Pancreas (tissue), 10 donors: ENCODE data around the gene HNRNPM. TPM values are rescaled to one million over a fixed set of nuclear protein-coding genes. Genes with fewer than 3 reads are reported as not detected.

ENCODE experiments used
- ATAC-seq, 4 donors: fragments of 200-7000 bp; cut with Tn5 transposase; one replicate each; pipeline versions ENCODE4 v1.8.0 to v1.9.1; 2020; ENCODE audit warnings: mild to moderate bottlenecking in 4 of 4, moderate library complexity in 4 of 4
- DNase-seq, 6 donors: peaks; one replicate each; pipeline ENCODE4 v3.0.0-alpha.2; 2020
- FAIRE-seq: peaks from 2 replicates; lab custom pipeline; 2012; peaks lifted over from hg19 to GRCh38; lab: Jason Lieb, UNC
- H3K27ac ChIP-seq, 4 donors: fragments of 200-600 bp; sonication (generic); 1 replicate in 3 of 4; 2 replicates in 1 of 4; pipeline versions ENCODE4 v1.5.0 to v1.8.0; 2020
- H3K27me3 ChIP-seq, 4 donors: fragments of 200-600 bp; one replicate each; pipeline ENCODE4 v1.8.0; 2021
- H3K36me3 ChIP-seq, 3 donors: fragments of 200-600 bp; sonication (generic) in 1 of 3; one replicate each; pipeline versions ENCODE4 v1.5.0 to v1.8.0; 2020 to 2021
- H3K4me1 ChIP-seq, 3 donors: fragments of 200-600 bp; one replicate each; pipeline ENCODE4 v1.8.0; 2021
- H3K4me3 ChIP-seq, 4 donors: fragments of 200-600 bp; sonication (generic) in 2 of 4; one replicate each; pipeline versions ENCODE4 v1.5.0 to v1.8.0; 2020 to 2021
- H3K9me3 ChIP-seq, 4 donors: fragments of 200-600 bp; one replicate each; pipeline ENCODE4 v1.8.0; 2021
- WGBS, 2 donors: extraction: QIAGEN DNeasy Blood & Tissue Kit; methylation state at CpG; one replicate each; pipeline ENCODE4 v1.1.7; 2013; 5-methylcytosine and 5-hydroxymethylcytosine counted together
- intact Hi-C, 3 donors: fragments of 100-400 bp; cut with DNase I; formaldehyde crosslinking; loops; one replicate each; pipeline versions ENCODE4 v1.11.1 to v1.14.2; 2022
- polyA plus RNA-seq, 2 donors: library from polyadenylated mRNA; stranded (reverse); fragments of 200-250 nt; gene quantifications; one replicate each; pipeline ENCODE4 v1.2.3, GENCODE V29; 2013
- total RNA-seq, 6 donors: library from RNA; stranded (reverse); fragmentation: NEBNext Ultra II Directional in 4 of 6; extraction: Animal tissue kit (Norgen Biotek cat#: 25700) in 4 of 6; gene quantifications; one replicate each; pipeline versions ENCODE4 v1.2.1 to v1.2.4, GENCODE V29; 2021 to 2023
- TF ChIP-seq, protein P1 (sequence below), 4 donors: fragments of 200-600 bp; sonication (generic) in 3 of 4; IDR thresholded peaks; one replicate each; pipeline versions ENCODE4 v1.5.0 to v1.8.0; 2021; ENCODE audit warnings: antibody characterized with exemption in 4 of 4
- donor health status: healthy with polysubstance abuse.
- donor health status: DM: no; HTN: no; CAD: no; lungs with moderate emphysema.
- donor health status: DM: no; HTN: no; CAD: no.
- donor health status: control.
- donor health status: control.
- donor health status: Bipolar disorder and iron deficiency.
- donor health status: DM: yes; HTN: yes; CAD: no.
- donor health status: DM: no; HTN: no; CAD: no.
- donor health status: DM: no; HTN: no; CAD: no.
- donor health status: DM: yes; HTN: yes; CAD: no.

Gene HNRNPM
- total and polyA plus RNA-seq, 8 donors: 44.5 to 90.1 (median 66.6) TPM

DNA sequence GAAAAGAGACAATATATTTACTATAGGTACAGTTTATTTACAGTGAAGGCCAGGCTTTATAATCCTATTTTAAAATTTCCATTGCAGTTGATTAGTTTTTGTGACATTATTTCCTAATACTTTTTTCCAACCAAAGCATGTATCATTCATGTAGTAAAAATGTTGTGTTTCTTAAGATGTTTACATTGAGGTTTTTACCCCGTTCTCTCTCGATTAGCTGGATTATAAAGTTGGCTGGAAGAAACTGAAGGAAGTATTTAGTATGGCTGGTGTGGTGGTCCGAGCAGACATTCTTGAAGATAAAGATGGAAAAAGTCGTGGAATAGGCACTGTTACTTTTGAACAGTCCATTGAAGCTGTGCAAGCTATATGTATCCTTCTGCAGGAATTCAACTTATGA, 21.2 kb downstream of the HNRNPM start:
- FAIRE-seq (no peak), ATAC-seq (no peak), DNase-seq (no peak)
- Histone ChIP-seq H3K27ac (no peak overlapping the region), H3K4me3 (no peak overlapping the region), H3K36me3 (peaks cover 0 to 68% (median 54%) of the 10 kb centered on the region in 3 donors), H3K4me1 (peaks cover 0 to 9% (median 3%) of the 10 kb centered on the region in 3 donors), H3K27me3 (no peaks in the 10 kb centered on the region), H3K9me3 (no peaks in the 10 kb centered on the region)
- intact Hi-C loops: no loop called here
- TF ChIP-seq, protein P1, sequence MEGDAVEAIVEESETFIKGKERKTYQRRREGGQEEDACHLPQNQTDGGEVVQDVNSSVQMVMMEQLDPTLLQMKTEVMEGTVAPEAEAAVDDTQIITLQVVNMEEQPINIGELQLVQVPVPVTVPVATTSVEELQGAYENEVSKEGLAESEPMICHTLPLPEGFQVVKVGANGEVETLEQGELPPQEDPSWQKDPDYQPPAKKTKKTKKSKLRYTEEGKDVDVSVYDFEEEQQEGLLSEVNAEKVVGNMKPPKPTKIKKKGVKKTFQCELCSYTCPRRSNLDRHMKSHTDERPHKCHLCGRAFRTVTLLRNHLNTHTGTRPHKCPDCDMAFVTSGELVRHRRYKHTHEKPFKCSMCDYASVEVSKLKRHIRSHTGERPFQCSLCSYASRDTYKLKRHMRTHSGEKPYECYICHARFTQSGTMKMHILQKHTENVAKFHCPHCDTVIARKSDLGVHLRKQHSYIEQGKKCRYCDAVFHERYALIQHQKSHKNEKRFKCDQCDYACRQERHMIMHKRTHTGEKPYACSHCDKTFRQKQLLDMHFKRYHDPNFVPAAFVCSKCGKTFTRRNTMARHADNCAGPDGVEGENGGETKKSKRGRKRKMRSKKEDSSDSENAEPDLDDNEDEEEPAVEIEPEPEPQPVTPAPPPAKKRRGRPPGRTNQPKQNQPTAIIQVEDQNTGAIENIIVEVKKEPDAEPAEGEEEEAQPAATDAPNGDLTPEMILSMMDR (IDR thresholded peaks at IDR 0.05): no peak
- 91 to 92% methylated on average over 4 of the region's 4 CpGs for WGBS, 2 donors

DNA sequence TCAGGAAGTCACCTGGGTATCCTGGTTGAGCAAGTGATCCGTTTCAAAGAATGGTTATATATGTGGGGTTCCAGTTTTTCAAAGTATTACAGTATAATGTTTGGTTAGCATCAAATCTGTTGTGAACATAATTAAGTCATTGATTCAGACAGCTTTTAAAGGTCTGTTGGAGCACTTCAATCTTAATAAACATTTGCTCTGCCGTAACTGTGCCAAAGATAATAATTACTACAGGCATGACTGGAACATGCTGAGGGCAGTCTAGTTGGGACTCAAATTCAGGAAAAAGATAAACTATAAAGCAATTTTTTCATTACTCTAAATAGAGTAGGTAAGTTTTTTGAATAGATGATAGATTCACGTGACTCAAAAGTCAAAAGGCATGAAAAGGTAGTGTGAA, 23.3 kb downstream of the HNRNPM start:
- H3K4me3 ChIP-seq: no peak overlapping the region
- intact Hi-C loops: no loop called here
- FAIRE-seq: no peak
- no peaks in the 10 kb centered on the region for H3K9me3 ChIP-seq
- peaks cover 0 to 7% (median 2%) of the 10 kb centered on the region in 3 donors for H3K4me1 ChIP-seq
- peaks cover 0 to 90% (median 54%) of the 10 kb centered on the region in 3 donors for H3K36me3 ChIP-seq
- H3K27me3 ChIP-seq: no peaks in the 10 kb centered on the region
- no peak overlapping the region for H3K27ac ChIP-seq
- ATAC-seq: peak in 2 of 4 donors; percentile 30 to 52
- no peak for DNase-seq
- 59 to 64% methylated on average over 3 of the region's 3 CpGs for WGBS, 2 donors
- TF ChIP-seq, protein P1 (IDR thresholded peaks at IDR 0.05): no peak

DNA sequence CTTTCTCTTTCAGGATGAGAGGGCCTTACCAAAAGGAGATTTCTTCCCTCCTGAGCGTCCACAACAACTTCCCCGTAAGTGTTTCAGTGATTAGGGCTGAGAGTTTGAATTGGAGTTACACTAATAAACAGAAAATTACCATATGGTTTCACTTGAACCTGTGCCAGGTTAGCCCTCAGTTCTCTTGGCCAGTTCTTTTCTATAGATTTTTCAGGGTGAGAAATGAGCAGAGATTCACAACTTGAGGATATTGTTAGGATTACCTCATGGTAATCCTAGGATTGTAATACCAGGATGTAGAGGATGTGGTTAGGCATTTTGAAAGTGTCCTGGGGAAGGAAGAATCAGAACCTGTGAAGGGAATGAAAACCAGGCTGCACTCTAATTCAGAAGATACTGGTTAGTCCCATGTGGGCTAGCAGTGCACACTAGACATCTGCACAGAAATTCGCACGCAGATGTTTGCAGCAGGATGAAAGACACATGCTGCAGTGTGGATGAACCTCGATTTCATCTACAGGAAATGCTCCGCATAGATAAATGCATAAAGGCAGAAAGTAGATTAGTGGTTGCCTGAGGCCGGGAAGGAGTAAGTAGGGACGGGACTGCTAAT, 24.1 kb downstream of the HNRNPM start:
- TF ChIP-seq, protein P1 (IDR thresholded peaks at IDR 0.05): no peak
- Histone ChIP-seq H3K4me1 (peaks cover 0 to 5% (median 0%) of the 10 kb centered on the region in 3 donors), H3K9me3 (no peaks in the 10 kb centered on the region), H3K27ac (no peak overlapping the region), H3K27me3 (no peaks in the 10 kb centered on the region), H3K4me3 (no peak overlapping the region), H3K36me3 (peaks cover 0 to 89% (median 58%) of the 10 kb centered on the region in 3 donors)
- FAIRE-seq: no peak
- no peak for ATAC-seq
- WGBS, 2 donors: 86 to 92% methylated on average over 8 of the region's 8 CpGs
- intact Hi-C loops: no loop called here
- no peak for DNase-seq

DNA sequence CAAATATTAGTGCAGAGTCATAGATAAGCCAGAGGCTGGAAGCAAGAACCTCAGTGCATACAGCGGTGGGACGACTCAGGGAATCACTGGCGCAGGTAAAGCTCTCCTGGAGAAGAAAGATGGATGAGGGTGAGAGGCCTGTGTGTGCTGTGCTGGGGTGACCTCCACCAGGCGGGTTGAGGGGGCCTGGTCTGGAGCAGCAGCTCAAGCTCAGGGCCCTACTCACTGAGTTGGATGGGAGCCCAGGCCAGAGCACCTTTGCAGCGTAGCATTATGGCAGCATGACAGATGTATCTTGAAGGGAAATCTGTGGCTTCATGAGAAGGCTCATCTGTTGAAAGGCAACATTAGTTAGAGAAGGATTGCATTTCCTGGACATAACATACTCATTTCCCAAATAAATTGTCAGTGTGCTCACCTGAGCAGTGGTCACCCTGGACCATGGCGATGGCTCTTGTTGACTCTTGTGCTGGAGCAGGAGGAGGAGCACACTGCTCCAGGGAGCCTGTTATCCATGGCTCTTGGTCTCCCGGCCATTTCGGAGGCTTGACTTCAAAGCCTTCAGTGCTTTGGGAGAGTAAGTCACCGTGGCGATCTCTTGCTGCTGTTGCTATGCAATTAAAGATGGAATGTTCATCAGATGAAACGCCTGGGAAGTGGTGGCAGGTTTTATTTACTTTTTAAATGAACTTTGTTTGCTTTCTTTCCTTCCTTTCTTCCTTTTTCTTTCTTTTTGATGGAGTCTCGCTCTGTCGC, 25.0 kb downstream of the HNRNPM start:
- FAIRE-seq: no peak
- DNase-seq: peak in 1 of 6 donors; percentile 17

More for the DNA sequence above, 25.0 kb downstream of the HNRNPM start:
- ATAC-seq: peak in 2 of 4 donors; percentile 31 to 34
- Histone ChIP-seq H3K36me3 (peaks cover 2 to 84% (median 57%) of the 10 kb centered on the region in 3 donors), H3K4me1 (peaks cover 0 to 5% (median 0%) of the 10 kb centered on the region in 3 donors), H3K9me3 (no peaks in the 10 kb centered on the region), H3K27ac (no peak overlapping the region), H3K4me3 (no peak overlapping the region), H3K27me3 (no peaks in the 10 kb centered on the region)
- TF ChIP-seq, protein P1 (IDR thresholded peaks at IDR 0.05): no peak
- intact Hi-C loops: no loop called here
- WGBS, 2 donors: 88 to 93% methylated on average over 13 of the region's 13 CpGs
